ENCODE measurements around the gene COA6. TPM values are rescaled to one million over a fixed set of nuclear protein-coding genes. Genes with fewer than 3 reads are reported as not detected.

The COA6 gene
- total RNA-seq, 2 donors from 2014 or later = 11.3 to 14.0 TPM

DNA sequence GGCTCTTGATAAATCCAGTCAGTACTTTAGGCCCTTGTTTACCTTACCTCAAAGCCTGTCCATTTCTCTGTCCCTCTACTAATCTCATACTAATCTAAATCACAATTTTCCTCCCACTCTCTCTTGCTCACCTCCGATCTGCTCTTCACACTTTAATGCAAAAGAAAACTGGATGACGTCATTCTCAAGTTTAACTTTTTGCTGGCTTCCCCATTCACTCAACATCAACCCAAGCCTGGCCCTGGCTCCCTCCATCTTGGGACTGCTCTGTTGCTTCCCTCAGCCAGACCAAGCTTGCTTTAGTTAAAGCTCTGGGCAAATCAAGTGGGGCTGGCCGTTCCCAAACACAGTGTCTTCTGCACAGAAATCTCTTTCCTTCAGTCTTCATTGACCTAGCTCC is 29.7 kb downstream of the COA6 start:
- H3K27ac Mint-ChIP-seq = peak overlapping the region; percentile 81
- H3K4me1 Mint-ChIP-seq = peaks cover 39% of the 10 kb centered on the region
- H3K27me3 Mint-ChIP-seq = no peaks in the 10 kb centered on the region
- no peak for ATAC-seq
- H3K4me3 Mint-ChIP-seq = no peak overlapping the region
- no peaks in the 10 kb centered on the region for H3K9me3 ChIP-seq (ENCODE audit: control insufficient read depth, low read length, poor library complexity, severe bottlenecking)
- H3K36me3 Mint-ChIP-seq (ENCODE audit: low read depth) = no peaks in the 10 kb centered on the region
- no peak for DNase-seq

DNA sequence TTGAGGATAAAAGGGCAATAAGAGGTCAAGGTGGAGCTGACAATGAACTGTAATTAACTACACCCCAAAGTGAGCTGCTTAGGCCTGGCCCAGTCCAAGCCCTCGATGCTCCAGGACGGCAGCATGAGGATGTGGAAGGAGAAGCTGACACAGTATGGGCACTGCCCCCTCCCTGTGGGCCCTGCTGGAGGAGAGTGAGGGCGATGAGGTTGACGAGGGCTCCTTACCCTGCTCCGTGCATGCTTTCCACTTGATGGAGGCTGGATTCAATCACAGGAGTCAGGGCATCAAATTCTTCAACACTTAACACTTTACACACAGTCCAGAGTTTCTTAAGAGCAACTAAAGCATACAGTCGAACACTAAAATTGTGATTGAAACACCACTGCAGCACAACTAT is 32.4 kb downstream of the COA6 start:
- no peak for ATAC-seq
- Mint-ChIP-seq H3K36me3 (ENCODE audit: low read depth) (no peaks in the 10 kb centered on the region), H3K4me3 (no peak overlapping the region), H3K4me1 (peaks cover 37% of the 10 kb centered on the region), H3K27me3 (no peaks in the 10 kb centered on the region), H3K27ac (peak overlapping the region; percentile 49)
- H3K9me3 ChIP-seq (ENCODE audit: control insufficient read depth, low read length, poor library complexity, severe bottlenecking) = no peaks in the 10 kb centered on the region
- DNase-seq = no peak

DNA sequence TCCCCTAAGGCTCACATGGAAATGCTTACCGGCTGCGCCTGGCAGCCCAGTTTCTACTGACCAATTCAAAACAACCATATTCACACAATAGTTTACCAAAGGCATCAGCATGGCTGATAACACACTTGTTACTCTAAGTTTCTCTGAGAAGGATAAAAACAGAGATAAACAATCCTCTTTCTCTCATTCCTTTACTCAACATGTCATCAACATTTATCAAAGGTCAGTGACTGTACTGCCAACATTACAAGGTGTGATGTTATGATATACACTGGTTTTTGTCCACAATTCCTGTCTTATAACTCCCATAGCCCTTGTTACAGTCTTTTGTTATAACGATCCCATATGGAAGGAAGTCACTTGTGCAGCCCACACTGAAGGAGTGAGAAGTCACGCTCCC is 33.6 kb downstream of the COA6 start:
- no peak for ATAC-seq
- Mint-ChIP-seq H3K36me3 (ENCODE audit: low read depth) (peaks cover 2% of the 10 kb centered on the region), H3K27ac (peak overlapping the region; percentile 98), H3K27me3 (no peaks in the 10 kb centered on the region), H3K4me3 (no peak overlapping the region), H3K4me1 (peaks cover 25% of the 10 kb centered on the region)
- H3K9me3 ChIP-seq (ENCODE audit: control insufficient read depth, low read length, poor library complexity, severe bottlenecking) = no peaks in the 10 kb centered on the region
- DNase-seq = no peak

DNA sequence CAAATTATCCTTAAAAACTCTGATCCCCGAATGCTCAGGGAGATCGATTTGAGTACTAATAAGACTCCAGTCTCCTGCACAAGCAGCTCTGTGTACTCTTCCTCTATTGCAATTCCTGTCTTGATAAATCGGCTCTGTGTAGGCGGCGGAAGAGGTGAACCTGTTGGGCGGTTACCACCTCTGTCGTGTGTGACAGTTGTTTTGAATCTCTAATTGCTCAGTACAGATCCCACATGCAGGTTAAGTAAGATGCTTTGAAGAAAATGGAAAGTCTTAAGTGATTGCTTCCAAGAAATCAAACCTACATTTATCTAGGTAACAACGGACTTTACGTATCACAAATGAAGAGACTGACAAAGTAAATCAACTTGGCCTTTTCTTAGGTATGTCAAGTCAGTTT is 35.5 kb downstream of the COA6 start:
- no peaks in the 10 kb centered on the region for H3K27me3 Mint-ChIP-seq
- ATAC-seq (peak; percentile 95), DNase-seq (peak in 2 of 3 donors; percentile 27 to 31)
- H3K36me3 Mint-ChIP-seq (ENCODE audit: low read depth) = peaks cover 4% of the 10 kb centered on the region
- H3K4me3 Mint-ChIP-seq = peak overlapping the region; percentile 86
- H3K27ac Mint-ChIP-seq = peak overlapping the region; percentile 98
- H3K9me3 ChIP-seq (ENCODE audit: control insufficient read depth, low read length, poor library complexity, severe bottlenecking) = no peaks in the 10 kb centered on the region
- H3K4me1 Mint-ChIP-seq = peaks cover 19% of the 10 kb centered on the region

DNA sequence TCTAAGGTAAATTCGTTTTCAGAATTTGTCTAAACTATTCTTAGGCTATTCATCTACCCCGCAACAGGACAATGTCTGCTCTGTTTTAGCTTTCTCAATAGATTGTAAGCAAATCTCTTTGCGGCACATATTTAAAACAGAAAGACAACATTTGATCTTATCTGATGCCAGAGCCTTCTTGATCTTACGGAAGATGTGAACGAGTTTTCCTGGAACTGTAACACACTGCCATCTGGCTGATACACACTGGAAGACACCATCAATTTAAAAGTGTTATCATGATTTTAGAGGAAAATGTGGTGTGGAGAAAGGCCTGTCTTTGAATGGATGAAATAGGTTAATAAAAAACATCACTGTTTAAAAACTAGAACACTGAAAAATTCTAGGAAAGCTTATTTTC is 36.1 kb downstream of the COA6 start:
- ATAC-seq = peak; percentile 76

DNA sequence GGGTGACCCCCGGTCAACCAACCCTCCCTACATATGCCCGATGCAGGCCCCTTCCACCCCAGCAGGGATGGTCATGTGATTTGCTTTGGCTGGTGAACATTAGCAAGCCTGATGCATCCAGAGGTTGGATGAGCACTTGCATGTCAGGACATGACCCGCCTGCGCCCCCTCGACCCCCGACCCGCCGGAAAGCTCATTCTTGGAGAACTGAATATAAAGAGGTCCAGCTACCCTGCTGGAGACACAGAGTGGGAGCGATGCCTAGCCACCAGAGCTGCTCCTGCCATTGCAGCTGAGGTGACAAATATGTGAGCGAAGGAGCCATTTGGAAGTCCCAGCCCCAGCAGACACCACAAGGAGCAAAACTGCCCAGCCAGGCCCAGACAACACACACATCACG is 39.6 kb downstream of the COA6 start:
- Mint-ChIP-seq H3K4me1 (peaks cover 15% of the 10 kb centered on the region), H3K27ac (peak overlapping the region; percentile 79), H3K36me3 (ENCODE audit: low read depth) (peaks cover 12% of the 10 kb centered on the region), H3K27me3 (no peaks in the 10 kb centered on the region), H3K4me3 (no peak overlapping the region)
- no peaks in the 10 kb centered on the region for H3K9me3 ChIP-seq (ENCODE audit: control insufficient read depth, low read length, poor library complexity, severe bottlenecking)
- ATAC-seq (no peak), DNase-seq (no peak)

More for the DNA sequence above, 36.1 kb downstream of the COA6 start:
- H3K27ac Mint-ChIP-seq = peak overlapping the region; percentile 98
- no peaks in the 10 kb centered on the region for H3K9me3 ChIP-seq (ENCODE audit: control insufficient read depth, low read length, poor library complexity, severe bottlenecking)
- H3K36me3 Mint-ChIP-seq (ENCODE audit: low read depth) = peaks cover 5% of the 10 kb centered on the region
- no peaks in the 10 kb centered on the region for H3K27me3 Mint-ChIP-seq
- H3K4me1 Mint-ChIP-seq = peaks cover 20% of the 10 kb centered on the region
- peak overlapping the region; percentile 86 for H3K4me3 Mint-ChIP-seq
- no peak for DNase-seq

DNA sequence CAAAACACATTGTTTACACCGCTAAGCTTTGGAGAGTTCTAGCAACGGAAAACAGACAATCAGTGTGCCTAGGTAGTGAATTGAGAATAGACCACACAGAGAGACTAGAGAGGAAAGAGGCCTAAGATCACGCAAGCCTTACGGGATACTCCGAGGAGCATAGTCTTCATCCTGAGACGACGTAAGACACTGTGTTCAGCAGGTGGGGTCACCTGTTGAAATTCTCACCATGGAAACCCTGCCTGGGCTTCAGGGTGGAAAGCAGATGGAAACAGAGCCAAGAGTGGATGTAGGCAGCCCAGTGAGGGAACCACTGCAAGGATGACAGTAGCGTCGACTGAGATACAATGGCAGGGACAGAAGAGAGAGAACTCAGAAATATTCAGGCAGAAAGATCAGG is 40.2 kb downstream of the COA6 start:
- Mint-ChIP-seq H3K4me1 (peaks cover 11% of the 10 kb centered on the region), H3K36me3 (ENCODE audit: low read depth) (peaks cover 12% of the 10 kb centered on the region)

DNA sequence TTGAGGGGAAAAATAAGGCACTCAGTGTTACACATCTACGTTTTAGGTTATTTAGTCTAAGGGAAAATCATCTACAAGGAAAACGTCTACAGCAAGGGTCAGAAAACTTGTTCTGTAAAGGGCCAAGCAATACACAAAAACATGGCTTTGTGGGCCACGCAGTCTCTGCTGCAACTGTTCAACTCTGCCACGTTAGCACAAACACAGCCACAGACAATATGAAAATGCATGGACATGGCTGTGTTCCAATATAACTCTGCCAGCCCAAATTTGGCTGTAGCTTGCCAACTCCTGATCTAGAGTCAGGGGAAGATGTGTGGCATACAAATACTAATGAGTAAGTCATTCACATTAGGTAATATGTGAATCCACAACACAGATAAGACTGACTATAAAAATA is 40.7 kb downstream of the COA6 start:
- ATAC-seq (no peak), DNase-seq (no peak)
- H3K4me1 Mint-ChIP-seq = peaks cover 7% of the 10 kb centered on the region
- peaks cover 12% of the 10 kb centered on the region for H3K36me3 Mint-ChIP-seq (ENCODE audit: low read depth)
- no peaks in the 10 kb centered on the region for H3K9me3 ChIP-seq (ENCODE audit: control insufficient read depth, low read length, poor library complexity, severe bottlenecking)
- no peaks in the 10 kb centered on the region for H3K27me3 Mint-ChIP-seq
- no peak overlapping the region for H3K4me3 Mint-ChIP-seq
- no peak overlapping the region for H3K27ac Mint-ChIP-seq

More for the DNA sequence above, 40.2 kb downstream of the COA6 start:
- DNase-seq (no peak), ATAC-seq (no peak)
- H3K9me3 ChIP-seq (ENCODE audit: control insufficient read depth, low read length, poor library complexity, severe bottlenecking) = no peaks in the 10 kb centered on the region
- no peak overlapping the region for H3K27ac Mint-ChIP-seq
- no peak overlapping the region for H3K4me3 Mint-ChIP-seq
- no peaks in the 10 kb centered on the region for H3K27me3 Mint-ChIP-seq

DNA sequence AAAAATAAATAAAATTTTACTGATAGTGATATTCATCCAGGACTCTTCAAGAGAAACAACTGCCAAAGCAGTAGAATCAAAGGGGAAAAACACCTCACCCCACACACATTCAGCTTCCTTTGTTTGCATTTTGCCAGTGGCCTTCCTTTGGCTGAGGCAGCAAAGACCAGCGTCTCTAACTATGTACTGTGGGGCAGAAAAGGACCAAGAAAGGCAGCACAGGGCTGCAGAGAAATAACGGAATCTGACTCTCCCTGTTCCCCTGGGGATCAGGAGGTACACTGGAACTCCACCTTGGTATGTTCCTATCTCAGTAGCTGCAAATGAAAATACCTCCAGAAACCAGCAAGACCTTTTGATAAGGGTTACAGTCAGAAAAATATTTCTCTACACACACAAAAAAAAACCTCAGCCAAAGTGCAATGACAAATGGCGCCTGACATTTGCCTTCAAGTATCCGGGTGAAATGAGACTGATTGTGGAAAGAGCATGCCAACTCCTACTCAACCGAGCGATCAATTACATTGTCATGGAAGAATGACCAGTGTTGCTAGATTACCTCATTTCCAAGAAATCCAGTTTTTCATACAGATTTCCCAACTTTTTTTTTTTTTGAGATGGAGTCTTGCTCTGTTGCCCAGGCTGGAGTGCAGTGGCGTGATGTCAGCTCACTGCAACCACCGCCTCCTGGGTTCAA is 54.8 kb downstream of the COA6 start:
- Mint-ChIP-seq H3K36me3 (ENCODE audit: low read depth) (peaks cover 8% of the 10 kb centered on the region), H3K27me3 (no peaks in the 10 kb centered on the region), H3K4me1 (peaks cover 2% of the 10 kb centered on the region), H3K27ac (no peak overlapping the region), H3K4me3 (no peak overlapping the region)
- H3K9me3 ChIP-seq (ENCODE audit: control insufficient read depth, low read length, poor library complexity, severe bottlenecking) = no peaks in the 10 kb centered on the region
- DNase-seq (no peak), ATAC-seq (no peak)

DNA sequence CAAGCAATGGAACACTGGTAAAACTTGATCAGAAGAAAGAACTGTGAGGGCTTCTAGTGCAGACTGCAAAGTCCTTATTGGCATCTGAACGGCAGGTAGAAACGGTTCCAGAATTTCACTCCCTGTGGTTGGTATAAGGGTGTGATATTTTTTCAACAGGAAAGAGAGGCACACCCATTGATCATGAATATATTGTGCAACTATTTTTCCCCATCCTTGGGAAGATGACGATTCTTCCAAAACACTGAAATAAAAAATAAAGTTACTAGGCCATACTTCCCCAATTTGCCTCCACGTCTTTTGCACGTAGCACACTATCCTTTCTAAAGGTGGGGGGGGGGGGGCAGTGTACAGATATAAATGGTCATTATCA is 56.2 kb downstream of the COA6 start:
- no peaks in the 10 kb centered on the region for H3K9me3 ChIP-seq (ENCODE audit: control insufficient read depth, low read length, poor library complexity, severe bottlenecking)
- ATAC-seq (no peak), DNase-seq (no peak)
- Mint-ChIP-seq H3K4me1 (peaks cover 5% of the 10 kb centered on the region), H3K4me3 (no peak overlapping the region), H3K27ac (peak overlapping the region; percentile 11), H3K36me3 (ENCODE audit: low read depth) (peaks cover 7% of the 10 kb centered on the region), H3K27me3 (no peaks in the 10 kb centered on the region)

DNA sequence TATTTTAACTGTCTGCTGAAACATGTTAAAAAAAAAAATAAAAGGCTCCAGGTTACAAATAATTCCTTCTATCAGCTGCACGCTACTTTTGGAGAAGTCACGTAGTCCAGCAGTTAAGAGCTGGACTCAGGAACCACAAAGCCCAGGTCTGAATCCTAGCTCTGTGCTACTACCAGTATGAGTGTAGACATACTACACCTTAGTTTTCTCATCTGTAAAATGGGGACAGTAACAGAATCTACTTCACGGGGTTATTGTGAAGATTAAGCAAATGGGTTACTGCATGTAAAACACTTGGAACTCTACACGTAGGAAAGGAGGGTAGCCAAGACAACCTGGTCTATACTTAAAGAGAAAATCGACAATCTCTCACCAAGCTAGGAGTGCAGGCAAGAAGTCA is 57.4 kb downstream of the COA6 start:
- peaks cover 12% of the 10 kb centered on the region for H3K36me3 Mint-ChIP-seq (ENCODE audit: low read depth)
- no peak for ATAC-seq
- H3K4me3 Mint-ChIP-seq = no peak overlapping the region
- H3K27ac Mint-ChIP-seq = no peak overlapping the region
- H3K27me3 Mint-ChIP-seq = no peaks in the 10 kb centered on the region
- peaks cover 9% of the 10 kb centered on the region for H3K4me1 Mint-ChIP-seq
- DNase-seq = no peak
- no peaks in the 10 kb centered on the region for H3K9me3 ChIP-seq (ENCODE audit: control insufficient read depth, low read length, poor library complexity, severe bottlenecking)

DNA sequence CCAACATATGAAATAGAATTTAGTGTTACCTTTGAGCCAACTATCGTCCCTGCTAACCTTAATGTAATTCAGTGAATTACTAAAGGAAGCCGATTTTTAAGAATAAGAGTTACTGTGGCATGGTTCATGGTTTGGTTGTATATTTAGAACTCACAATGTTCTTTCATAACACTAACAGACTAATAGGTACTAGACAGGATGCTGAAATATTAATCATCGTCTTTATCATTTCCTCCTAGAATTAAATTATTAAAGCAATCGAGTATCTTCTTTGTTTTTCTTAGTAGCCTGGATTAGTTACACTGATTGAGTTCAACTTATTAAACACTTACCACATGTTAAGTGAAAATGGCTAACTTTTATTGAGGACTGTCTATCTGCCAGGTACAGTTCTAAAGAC is 58.0 kb downstream of the COA6 start:
- Mint-ChIP-seq H3K27me3 (no peaks in the 10 kb centered on the region), H3K4me1 (peaks cover 9% of the 10 kb centered on the region), H3K27ac (no peak overlapping the region), H3K36me3 (ENCODE audit: low read depth) (peaks cover 12% of the 10 kb centered on the region), H3K4me3 (no peak overlapping the region)
- ATAC-seq (no peak), DNase-seq (no peak)
- H3K9me3 ChIP-seq (ENCODE audit: control insufficient read depth, low read length, poor library complexity, severe bottlenecking) = no peaks in the 10 kb centered on the region

DNA sequence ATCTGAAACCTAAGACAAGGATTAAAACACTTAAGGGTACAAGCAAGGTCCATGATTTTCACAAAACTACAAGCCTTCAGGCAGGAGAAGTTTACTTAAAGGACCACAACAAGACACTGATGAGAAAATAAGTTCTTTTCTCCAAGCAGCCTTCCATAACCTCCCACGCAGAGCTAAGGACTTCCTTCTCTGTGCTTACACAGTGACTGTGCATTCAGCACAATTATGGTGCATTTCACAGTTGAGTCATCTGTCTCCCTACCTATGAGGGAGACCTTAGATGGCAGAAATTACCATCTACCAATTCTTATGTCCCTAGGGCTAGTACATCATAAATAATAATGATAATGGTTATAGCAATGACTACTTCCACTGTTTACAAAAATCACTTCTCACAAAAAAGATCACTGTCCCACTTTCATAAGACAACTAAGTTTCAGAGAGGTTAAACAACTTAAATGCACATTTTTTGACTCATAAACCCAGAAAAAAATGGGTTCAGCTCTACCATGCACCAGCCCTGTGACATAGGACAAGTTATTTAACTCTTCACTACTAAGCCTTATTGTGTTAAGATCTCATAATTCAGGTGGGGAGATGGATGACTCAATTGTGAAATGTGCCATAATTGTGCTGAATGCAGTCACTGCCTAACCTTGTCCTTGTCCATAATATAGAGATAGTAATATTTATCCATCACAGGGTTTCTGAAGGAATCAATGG is 60.5 kb downstream of the COA6 start:
- no peak for ATAC-seq
- no peak overlapping the region for H3K27ac Mint-ChIP-seq
- H3K4me3 Mint-ChIP-seq = no peak overlapping the region
- peaks cover 9% of the 10 kb centered on the region for H3K4me1 Mint-ChIP-seq
- no peaks in the 10 kb centered on the region for H3K9me3 ChIP-seq (ENCODE audit: control insufficient read depth, low read length, poor library complexity, severe bottlenecking)
- H3K36me3 Mint-ChIP-seq (ENCODE audit: low read depth) = peaks cover 15% of the 10 kb centered on the region
- DNase-seq = no peak
- H3K27me3 Mint-ChIP-seq = no peaks in the 10 kb centered on the region
